ENCODE measurements around the gene ARHGAP30.
"Not testable (repeated sequence)": the region's sequence is repeated elsewhere in the genome, so short reads cannot be mapped to it uniquely, and the experiment has no call there.

- TF ChIP-seq, protein P1, sequence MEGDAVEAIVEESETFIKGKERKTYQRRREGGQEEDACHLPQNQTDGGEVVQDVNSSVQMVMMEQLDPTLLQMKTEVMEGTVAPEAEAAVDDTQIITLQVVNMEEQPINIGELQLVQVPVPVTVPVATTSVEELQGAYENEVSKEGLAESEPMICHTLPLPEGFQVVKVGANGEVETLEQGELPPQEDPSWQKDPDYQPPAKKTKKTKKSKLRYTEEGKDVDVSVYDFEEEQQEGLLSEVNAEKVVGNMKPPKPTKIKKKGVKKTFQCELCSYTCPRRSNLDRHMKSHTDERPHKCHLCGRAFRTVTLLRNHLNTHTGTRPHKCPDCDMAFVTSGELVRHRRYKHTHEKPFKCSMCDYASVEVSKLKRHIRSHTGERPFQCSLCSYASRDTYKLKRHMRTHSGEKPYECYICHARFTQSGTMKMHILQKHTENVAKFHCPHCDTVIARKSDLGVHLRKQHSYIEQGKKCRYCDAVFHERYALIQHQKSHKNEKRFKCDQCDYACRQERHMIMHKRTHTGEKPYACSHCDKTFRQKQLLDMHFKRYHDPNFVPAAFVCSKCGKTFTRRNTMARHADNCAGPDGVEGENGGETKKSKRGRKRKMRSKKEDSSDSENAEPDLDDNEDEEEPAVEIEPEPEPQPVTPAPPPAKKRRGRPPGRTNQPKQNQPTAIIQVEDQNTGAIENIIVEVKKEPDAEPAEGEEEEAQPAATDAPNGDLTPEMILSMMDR (IDR thresholded peaks at IDR 0.05) = not testable (repeated sequence)
- TF ChIP-seq POLR2A (IDR thresholded peaks at IDR 0.05) = not testable (repeated sequence)
These were observed 42.7 kb downstream of the ARHGAP30 start for GRCh38 chr1:161026954-161027353.
